OCI-LY3 (cell line): ENCODE data around the gene AP3S2.

Experiments used
- CTCF ChIP-seq: fragments of 200-600, 300-600 bp; sonication (generic); IDR thresholded peaks from 2 replicates; pipeline ENCODE4 v1.5.1; 2014; ENCODE audit warnings: antibody characterized with exemption, low read length, low read depth
- EZH2phosphoT487 ChIP-seq: fragments of 200-600 bp; shearing (Covaris generic); IDR thresholded peaks from 2 replicates; pipeline ENCODE4 v1.6.1; 2018; ENCODE audit warnings: antibody characterized with exemption, mixed run types, low read depth

DNA sequence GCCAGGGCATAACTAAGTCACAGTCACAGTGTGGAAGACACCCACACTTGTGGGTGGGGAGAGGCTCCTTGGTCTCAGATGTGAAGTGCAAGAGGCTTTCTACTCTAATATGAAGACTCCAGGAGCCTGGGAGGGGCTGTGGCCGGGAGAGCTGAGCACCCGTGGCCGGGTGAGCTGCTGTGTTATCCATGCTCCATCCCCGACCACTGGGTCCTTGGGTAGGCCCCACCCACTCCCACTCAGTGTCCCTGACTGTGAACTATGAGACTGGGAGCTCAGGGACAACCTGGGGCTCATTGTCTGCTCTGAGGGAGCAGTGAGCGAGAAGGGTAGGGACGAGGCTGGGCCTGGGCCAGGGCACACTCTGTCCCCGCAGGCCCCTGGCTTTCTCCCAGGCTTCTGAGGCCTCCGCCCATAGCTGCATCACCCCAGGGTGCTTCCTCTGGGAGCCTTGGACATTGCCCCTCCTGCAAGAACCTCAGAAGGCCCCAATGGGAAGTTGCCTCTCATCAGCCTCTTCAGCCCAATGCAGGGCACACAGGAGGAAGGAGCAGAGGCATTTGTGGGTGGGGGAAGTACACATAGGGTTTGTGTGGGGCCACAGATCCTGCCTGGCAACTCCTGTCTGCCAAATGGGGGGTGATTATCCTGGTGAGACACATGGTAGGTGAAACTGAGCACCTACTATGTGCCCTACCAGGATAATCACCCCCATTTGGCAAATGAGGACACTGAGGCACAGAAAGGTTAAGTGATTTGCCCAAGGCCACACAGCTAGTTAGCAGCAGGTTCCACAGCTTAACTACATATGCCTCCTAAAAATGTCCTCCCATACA lies 81.6 kb downstream of the AP3S2 start:
- no peak for TF ChIP-seq CTCF
- TF ChIP-seq EZH2phosphoT487 = no peak
